Astrocyte (in vitro differentiated cells and primary cell): ENCODE measurements around the gene NACC1. TPM values are rescaled to one million over a fixed set of nuclear protein-coding genes. Genes with fewer than 3 reads are reported as not detected.

Experiments
- DNase-seq: peaks from one replicate; pipeline ENCODE4 v3.0.0-alpha.2; 2010; ENCODE audit warnings: low read depth
- FAIRE-seq: peaks from 2 replicates; lab custom pipeline; 2011; peaks lifted over from hg19 to GRCh38; lab: Jason Lieb, UNC
- H2AFZ ChIP-seq: 2 replicates; pipeline ENCODE4 v1.6.0; 2012; ENCODE audit warnings: low read depth, low read length, inconsistent platforms
- H3K27ac ChIP-seq: 2 replicates; pipeline ENCODE4 v1.5.1; 2011; ENCODE audit warnings: low read depth, low read length, inconsistent platforms
- H3K27me3 ChIP-seq: 2 replicates; pipeline ENCODE4 v1.6.0; 2011; ENCODE audit warnings: low read length, inconsistent platforms; ENCODE audit not compliant: insufficient read depth
- H3K36me3 ChIP-seq: 2 replicates; pipeline ENCODE4 v1.5.1; 2011; ENCODE audit warnings: low read length, inconsistent platforms; ENCODE audit not compliant: insufficient read depth
- H3K4me1 ChIP-seq: 2 replicates; pipeline ENCODE4 v1.5.1; 2011; ENCODE audit warnings: low read length, inconsistent platforms; ENCODE audit not compliant: insufficient read depth
- H3K4me2 ChIP-seq: 2 replicates; pipeline ENCODE4 v1.6.0; 2012; ENCODE audit warnings: low read length, inconsistent platforms
- H3K4me3 ChIP-seq: 2 replicates; pipeline ENCODE4 v1.5.1; 2011; ENCODE audit warnings: low read depth, mild to moderate bottlenecking, low read length, inconsistent platforms; ENCODE audit not compliant: insufficient read depth
- H3K79me2 ChIP-seq: 2 replicates; pipeline ENCODE4 v1.6.0; 2012; ENCODE audit warnings: mild to moderate bottlenecking, low read length, inconsistent platforms; ENCODE audit not compliant: insufficient read depth
- H3K9ac ChIP-seq: 2 replicates; pipeline ENCODE4 v1.6.0; 2012; ENCODE audit warnings: mild to moderate bottlenecking, low read length, inconsistent platforms
- H3K9me3 ChIP-seq: 2 replicates; pipeline ENCODE4 v1.5.1; 2012; ENCODE audit warnings: low read depth, mild to moderate bottlenecking, low read length, inconsistent platforms; ENCODE audit not compliant: insufficient read depth
- H4K20me1 ChIP-seq: 2 replicates; pipeline ENCODE4 v1.6.0; 2012; ENCODE audit warnings: low read length, inconsistent platforms; ENCODE audit not compliant: insufficient read depth
- H3K27ac Mint-ChIP-seq: one replicate; pipeline ENCODE4 v1.8.0; 2021; ENCODE audit warnings: mild to moderate bottlenecking, mixed read lengths; ENCODE audit not compliant: unreplicated experiment
- H3K27me3 Mint-ChIP-seq: one replicate; pipeline ENCODE4 v1.8.0; 2021; ENCODE audit warnings: low read depth, mixed read lengths; ENCODE audit not compliant: unreplicated experiment
- H3K36me3 Mint-ChIP-seq: one replicate; pipeline ENCODE4 v1.8.0; 2021; ENCODE audit warnings: low read depth, mixed read lengths; ENCODE audit not compliant: unreplicated experiment
- H3K4me1 Mint-ChIP-seq: one replicate; pipeline ENCODE4 v1.8.0; 2021; ENCODE audit warnings: low read depth, mixed read lengths; ENCODE audit not compliant: unreplicated experiment
- H3K4me3 Mint-ChIP-seq: one replicate; pipeline ENCODE4 v1.8.0; 2021; ENCODE audit warnings: mild to moderate bottlenecking, moderate library complexity, mixed read lengths; ENCODE audit not compliant: unreplicated experiment
- H3K9me3 Mint-ChIP-seq: one replicate; pipeline ENCODE4 v1.8.0; 2021; ENCODE audit warnings: mild to moderate bottlenecking, mixed read lengths; ENCODE audit not compliant: unreplicated experiment
- CTCF ChIP-seq: IDR thresholded peaks from 2 replicates; pipeline ENCODE4 v1.5.1; 2011; ENCODE audit warnings: low read depth, mild to moderate bottlenecking, inconsistent platforms, low read length, moderate library complexity; ENCODE audit not compliant: insufficient read depth
- EZH2 ChIP-seq: IDR thresholded peaks from 2 replicates; pipeline ENCODE4 v1.6.1; 2012; ENCODE audit warnings: mild to moderate bottlenecking, low read length, inconsistent platforms; ENCODE audit not compliant: insufficient read depth
- total RNA-seq: library from RNA; stranded (reverse); gene quantifications from 2 replicates; pipeline ENCODE4 v1.2.1, GENCODE V29; 2021

Gene NACC1
- total RNA-seq, 1 donor from 2014 or later = 104 TPM

- Mint-ChIP-seq H3K9me3 (no peaks in the 10 kb centered on the region), H3K4me3 (no peak overlapping the region), H3K27me3 (peaks cover 89% of the 10 kb centered on the region), H3K27ac (no peak overlapping the region), H3K4me1 (no peaks in the 10 kb centered on the region), H3K36me3 (peaks cover 13% of the 10 kb centered on the region)
- peaks cover 68% of the 10 kb centered on the region for H3K79me2 ChIP-seq
- no peak overlapping the region for H3K9ac ChIP-seq
- H3K27ac ChIP-seq = no peak overlapping the region
- H2AFZ ChIP-seq = no peak overlapping the region
- H3K4me1 ChIP-seq = peaks cover 12% of the 10 kb centered on the region
- no peak for DNase-seq
- H3K4me3 ChIP-seq = no peak overlapping the region
- no peak for TF ChIP-seq EZH2
- no peak for TF ChIP-seq CTCF
- peaks cover 2% of the 10 kb centered on the region for H3K36me3 ChIP-seq
- no peaks in the 10 kb centered on the region for H3K27me3 ChIP-seq
- no peak overlapping the region for H3K4me2 ChIP-seq
- no peaks in the 10 kb centered on the region for H3K9me3 ChIP-seq
- peaks cover 83% of the 10 kb centered on the region for H4K20me1 ChIP-seq
- FAIRE-seq = no peak
Observed at GRCh38 chr19:13070425-13071140, 47.5 kb upstream of the NACC1 start.

DNA sequence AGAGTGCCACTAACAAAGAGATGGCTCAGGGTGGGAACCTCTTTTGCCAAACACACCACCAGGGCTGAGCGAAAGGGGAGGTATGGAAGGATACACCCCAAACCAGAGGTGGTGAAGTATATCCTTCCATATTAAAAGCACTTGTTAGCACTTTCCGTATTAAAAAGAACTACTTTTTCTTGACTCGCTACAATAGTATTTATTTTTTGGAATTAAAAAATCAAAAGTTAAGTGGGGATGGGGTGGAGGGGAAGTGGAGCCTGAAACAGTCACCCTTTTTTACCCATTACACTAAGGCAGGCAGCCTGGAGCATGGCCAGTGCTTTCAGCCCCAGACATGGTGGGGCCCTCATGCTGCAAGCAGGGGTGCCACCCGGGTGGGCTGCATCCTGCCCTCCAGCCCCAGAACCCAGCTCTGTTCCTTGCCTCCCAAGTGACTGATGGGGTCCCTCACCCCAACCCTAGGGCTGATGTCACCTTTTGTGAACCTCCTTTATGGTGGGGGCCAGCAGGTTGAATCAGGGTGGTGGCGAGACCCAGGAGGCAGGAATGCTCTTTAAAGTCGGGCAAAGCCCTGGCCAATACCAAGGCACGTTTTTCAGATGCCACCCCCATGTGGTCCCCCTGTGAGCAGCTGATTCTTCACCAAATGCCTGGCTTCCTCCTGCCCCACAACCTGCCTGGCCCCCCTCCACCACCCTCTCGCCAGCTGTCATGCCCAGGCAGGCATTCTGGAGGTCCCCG is 46.4 kb upstream of the NACC1 start:
- Mint-ChIP-seq H3K9me3 (no peaks in the 10 kb centered on the region), H3K4me1 (no peaks in the 10 kb centered on the region), H3K27ac (no peak overlapping the region), H3K4me3 (no peak overlapping the region), H3K27me3 (peaks cover 88% of the 10 kb centered on the region), H3K36me3 (peaks cover 17% of the 10 kb centered on the region)
- TF ChIP-seq EZH2 (no peak), CTCF (no peak)
- DNase-seq (no peak), FAIRE-seq (no peak)
- Histone ChIP-seq H3K36me3 (peaks cover 2% of the 10 kb centered on the region), H3K79me2 (peaks cover 57% of the 10 kb centered on the region), H3K4me2 (no peak overlapping the region), H3K27ac (no peak overlapping the region), H3K4me1 (peaks cover 12% of the 10 kb centered on the region), H3K27me3 (no peaks in the 10 kb centered on the region), H2AFZ (no peak overlapping the region), H3K9ac (no peak overlapping the region), H3K4me3 (no peak overlapping the region), H4K20me1 (peaks cover 79% of the 10 kb centered on the region), H3K9me3 (no peaks in the 10 kb centered on the region)
